ENCODE data around the gene SREBF1.

The SREBF1 gene

GRCh38 chr17:17815062-17815406 lies 21.8 kb downstream of the SREBF1 start:
- no peaks in the 10 kb centered on the region for H3K27me3 ChIP-seq (ENCODE audit: control insufficient read depth in 1 of 2, insufficient read depth in 2 of 2, low read length in 2 of 2)
- no peaks in the 10 kb centered on the region for H3K9me3 ChIP-seq (ENCODE audit: control insufficient read depth in 2 of 2, low read length in 2 of 2)
- H3K4me3 ChIP-seq (ENCODE audit: low read length in 2 of 2), result no peak overlapping the region
- peaks cover 22 to 27% of the 10 kb centered on the region in 2 donors for H3K36me3 ChIP-seq (ENCODE audit: control insufficient read depth in 2 of 2, insufficient read depth in 2 of 2, low read length in 2 of 2)
- H3K27ac ChIP-seq (ENCODE audit: low read length), result peak overlapping the region; percentile 18
- H3K4me1 ChIP-seq (ENCODE audit: control insufficient read depth, insufficient read depth, low read length), result peaks cover 59% of the 10 kb centered on the region
- no peak overlapping the region for H3K9ac ChIP-seq (ENCODE audit: low read length in 2 of 2)

- Histone ChIP-seq H3K27ac (ENCODE audit: low read length) (peak overlapping the region; percentile 18), H3K9me3 (ENCODE audit: control insufficient read depth in 2 of 2, low read length in 2 of 2) (no peaks in the 10 kb centered on the region), H3K27me3 (ENCODE audit: control insufficient read depth in 1 of 2, insufficient read depth in 2 of 2, low read length in 2 of 2) (no peaks in the 10 kb centered on the region), H3K36me3 (ENCODE audit: control insufficient read depth in 2 of 2, insufficient read depth in 2 of 2, low read length in 2 of 2) (peaks cover 19 to 27% of the 10 kb centered on the region in 2 donors), H3K4me3 (ENCODE audit: low read length in 2 of 2) (no peak overlapping the region), H3K9ac (ENCODE audit: low read length in 2 of 2) (no peak overlapping the region), H3K4me1 (ENCODE audit: control insufficient read depth, insufficient read depth, low read length) (peaks cover 58% of the 10 kb centered on the region)
These were observed 22.4 kb downstream of the SREBF1 start for GRCh38 chr17:17814162-17815061.

DNA sequence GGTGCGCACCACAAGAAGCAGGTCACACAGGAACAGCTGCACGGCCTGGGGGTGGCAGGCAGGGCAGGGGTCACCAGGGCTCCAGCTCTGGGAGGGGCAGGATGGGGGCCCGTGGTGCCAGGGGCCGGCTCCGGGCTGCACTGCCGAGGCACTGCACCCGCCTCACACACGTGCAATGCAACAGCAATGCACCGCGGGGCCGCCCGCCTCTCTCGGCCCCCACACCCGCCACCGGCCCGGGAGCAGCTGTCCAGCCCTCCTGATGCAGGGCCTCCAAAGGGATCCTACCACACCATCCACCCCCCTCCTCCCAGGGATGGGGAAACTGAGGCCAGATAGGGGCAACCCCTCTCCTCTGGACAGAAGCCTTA lies 23.1 kb downstream of the SREBF1 start:
- Histone ChIP-seq H3K9ac (ENCODE audit: low read length in 2 of 2) (no peak overlapping the region), H3K27me3 (ENCODE audit: control insufficient read depth in 1 of 2, insufficient read depth in 2 of 2, low read length in 2 of 2) (no peaks in the 10 kb centered on the region), H3K4me3 (ENCODE audit: low read length in 2 of 2) (no peak overlapping the region), H3K27ac (ENCODE audit: low read length) (peak overlapping the region; percentile 18), H3K9me3 (ENCODE audit: control insufficient read depth in 2 of 2, low read length in 2 of 2) (no peaks in the 10 kb centered on the region), H3K4me1 (ENCODE audit: control insufficient read depth, insufficient read depth, low read length) (peaks cover 55% of the 10 kb centered on the region), H3K36me3 (ENCODE audit: control insufficient read depth in 2 of 2, insufficient read depth in 2 of 2, low read length in 2 of 2) (peaks cover 15 to 22% of the 10 kb centered on the region in 2 donors)

DNA sequence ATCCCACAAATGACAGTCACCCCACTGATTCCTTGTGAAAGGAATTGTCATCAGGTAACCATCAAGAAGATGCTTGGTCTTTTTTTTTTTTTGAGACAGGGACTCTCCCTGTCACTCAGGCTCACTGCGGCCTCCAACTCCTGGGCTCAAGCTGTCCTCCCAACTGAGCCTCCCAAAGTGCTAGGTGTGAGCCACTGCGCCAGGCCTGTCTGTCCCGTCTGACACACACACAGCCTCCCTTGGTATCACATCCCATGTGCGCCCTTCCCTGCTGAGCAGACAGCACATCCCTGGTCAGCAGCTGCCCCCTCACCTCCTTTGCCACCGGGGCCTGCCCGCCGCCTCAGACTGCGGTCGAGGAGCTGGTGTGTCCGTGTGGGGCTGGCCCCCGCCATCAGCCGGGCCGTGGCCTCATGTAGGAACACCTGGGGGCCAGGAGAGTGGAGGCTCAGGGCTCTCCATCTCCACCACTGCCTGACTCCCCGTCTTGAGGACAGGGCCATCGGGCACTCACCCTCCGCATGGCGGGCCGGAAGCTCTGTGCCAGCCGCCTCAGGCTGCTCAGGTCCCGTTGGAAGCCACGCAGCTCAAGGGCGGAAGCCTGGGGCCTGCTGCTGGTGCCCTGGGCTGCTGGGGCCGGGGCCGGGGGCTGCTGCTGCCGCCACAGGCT lies 23.6 kb downstream of the SREBF1 start:
- H3K27ac ChIP-seq (ENCODE audit: low read length), result no peak overlapping the region
- H3K9ac ChIP-seq (ENCODE audit: low read length in 2 of 2), result no peak overlapping the region
- H3K4me1 ChIP-seq (ENCODE audit: control insufficient read depth, insufficient read depth, low read length), result peaks cover 56% of the 10 kb centered on the region
- no peak overlapping the region for H3K4me3 ChIP-seq (ENCODE audit: low read length in 2 of 2)
- no peaks in the 10 kb centered on the region for H3K27me3 ChIP-seq (ENCODE audit: control insufficient read depth in 1 of 2, insufficient read depth in 2 of 2, low read length in 2 of 2)
- no peaks in the 10 kb centered on the region for H3K9me3 ChIP-seq (ENCODE audit: control insufficient read depth in 2 of 2, low read length in 2 of 2)
- peaks cover 11 to 17% of the 10 kb centered on the region in 2 donors for H3K36me3 ChIP-seq (ENCODE audit: control insufficient read depth in 2 of 2, insufficient read depth in 2 of 2, low read length in 2 of 2)

- H3K27me3 ChIP-seq (ENCODE audit: control insufficient read depth in 1 of 2, insufficient read depth in 2 of 2, low read length in 2 of 2), result no peaks in the 10 kb centered on the region
- H3K36me3 ChIP-seq (ENCODE audit: control insufficient read depth in 2 of 2, insufficient read depth in 2 of 2, low read length in 2 of 2), result peaks cover 14 to 16% of the 10 kb centered on the region in 2 donors
- peaks cover 56% of the 10 kb centered on the region for H3K4me1 ChIP-seq (ENCODE audit: control insufficient read depth, insufficient read depth, low read length)
- H3K9ac ChIP-seq (ENCODE audit: low read length in 2 of 2), result no peak overlapping the region
- H3K27ac ChIP-seq (ENCODE audit: low read length), result no peak overlapping the region
- no peak overlapping the region for H3K4me3 ChIP-seq (ENCODE audit: low read length in 2 of 2)
- no peaks in the 10 kb centered on the region for H3K9me3 ChIP-seq (ENCODE audit: control insufficient read depth in 2 of 2, low read length in 2 of 2)
These were observed 24.4 kb downstream of the SREBF1 start for GRCh38 chr17:17812211-17813054.

DNA sequence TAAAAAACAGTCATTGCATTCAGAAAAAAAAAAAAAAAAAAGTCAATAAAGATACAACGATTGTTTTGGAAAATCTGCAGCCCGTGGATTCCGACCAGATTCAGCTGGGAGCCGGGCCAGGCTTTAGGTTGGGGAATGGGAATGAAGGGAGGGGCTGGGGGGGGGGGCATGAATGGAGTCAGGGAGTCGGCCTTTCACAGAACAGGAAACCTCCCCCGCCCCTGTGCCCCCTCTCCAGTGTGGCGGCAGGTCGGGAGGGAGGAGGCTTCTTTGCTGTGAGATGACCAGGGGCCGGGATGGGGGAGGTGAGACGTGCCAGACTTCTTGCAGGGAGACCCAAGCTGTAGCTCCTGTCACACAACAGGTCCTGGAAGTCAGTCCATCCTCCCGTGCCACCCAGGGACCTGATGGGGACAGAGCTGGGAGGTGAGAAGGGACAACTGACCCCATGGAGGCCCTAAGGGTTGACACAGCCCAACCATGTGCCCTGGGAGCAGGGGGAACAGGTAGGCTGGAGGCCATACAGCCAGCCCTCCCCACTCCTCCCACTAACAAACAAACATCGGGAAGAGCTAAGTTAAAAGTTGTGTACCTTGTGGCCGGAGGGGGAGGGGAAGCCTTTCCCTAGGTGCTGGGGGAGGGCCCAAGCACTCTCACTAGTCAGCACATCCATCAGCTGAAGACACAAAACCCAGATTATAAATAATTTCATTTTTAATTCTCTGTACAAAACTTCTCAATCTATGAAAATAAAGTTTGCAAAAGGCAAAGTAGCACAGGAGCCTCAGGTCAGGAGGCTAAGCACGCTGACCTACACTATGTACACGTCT lies 25.2 kb downstream of the SREBF1 start:
- H3K4me1 ChIP-seq (ENCODE audit: control insufficient read depth, insufficient read depth, low read length), result peaks cover 58% of the 10 kb centered on the region
- no peaks in the 10 kb centered on the region for H3K27me3 ChIP-seq (ENCODE audit: control insufficient read depth in 1 of 2, insufficient read depth in 2 of 2, low read length in 2 of 2)
- peaks cover 14 to 16% of the 10 kb centered on the region in 2 donors for H3K36me3 ChIP-seq (ENCODE audit: control insufficient read depth in 2 of 2, insufficient read depth in 2 of 2, low read length in 2 of 2)
- no peak overlapping the region for H3K27ac ChIP-seq (ENCODE audit: low read length)
- H3K4me3 ChIP-seq (ENCODE audit: low read length in 2 of 2), result no peak overlapping the region
- no peak overlapping the region for H3K9ac ChIP-seq (ENCODE audit: low read length in 2 of 2)
- H3K9me3 ChIP-seq (ENCODE audit: control insufficient read depth in 2 of 2, low read length in 2 of 2), result no peaks in the 10 kb centered on the region

DNA sequence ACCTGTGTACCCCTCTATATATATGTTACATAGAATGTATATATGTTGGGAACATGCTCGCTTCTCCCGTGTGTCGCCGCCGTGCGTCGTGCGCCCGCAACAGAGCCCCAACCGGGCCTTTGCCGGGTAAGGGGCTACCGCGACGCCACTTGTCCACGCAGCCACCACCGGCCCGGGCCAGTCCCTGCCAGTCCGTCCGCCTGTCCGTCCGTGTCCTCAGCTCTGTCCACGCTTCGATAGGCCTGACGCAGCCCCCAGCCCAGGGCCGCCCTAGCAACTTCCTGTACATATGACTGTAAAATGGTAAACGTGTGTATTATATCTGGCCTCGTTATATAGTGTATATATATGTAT lies 25.9 kb downstream of the SREBF1 start:
- peak overlapping the region; percentile 60 for H3K27ac ChIP-seq (ENCODE audit: low read length)
- H3K27me3 ChIP-seq (ENCODE audit: control insufficient read depth in 1 of 2, insufficient read depth in 2 of 2, low read length in 2 of 2), result no peaks in the 10 kb centered on the region
- H3K9ac ChIP-seq (ENCODE audit: low read length in 2 of 2), result no peak overlapping the region
- H3K4me1 ChIP-seq (ENCODE audit: control insufficient read depth, insufficient read depth, low read length), result peaks cover 62% of the 10 kb centered on the region
- H3K4me3 ChIP-seq (ENCODE audit: low read length in 2 of 2), result peak overlapping the region in 1 of 2 donors; percentile 67
- peaks cover 16 to 19% of the 10 kb centered on the region in 2 donors for H3K36me3 ChIP-seq (ENCODE audit: control insufficient read depth in 2 of 2, insufficient read depth in 2 of 2, low read length in 2 of 2)
- no peaks in the 10 kb centered on the region for H3K9me3 ChIP-seq (ENCODE audit: control insufficient read depth in 2 of 2, low read length in 2 of 2)

DNA sequence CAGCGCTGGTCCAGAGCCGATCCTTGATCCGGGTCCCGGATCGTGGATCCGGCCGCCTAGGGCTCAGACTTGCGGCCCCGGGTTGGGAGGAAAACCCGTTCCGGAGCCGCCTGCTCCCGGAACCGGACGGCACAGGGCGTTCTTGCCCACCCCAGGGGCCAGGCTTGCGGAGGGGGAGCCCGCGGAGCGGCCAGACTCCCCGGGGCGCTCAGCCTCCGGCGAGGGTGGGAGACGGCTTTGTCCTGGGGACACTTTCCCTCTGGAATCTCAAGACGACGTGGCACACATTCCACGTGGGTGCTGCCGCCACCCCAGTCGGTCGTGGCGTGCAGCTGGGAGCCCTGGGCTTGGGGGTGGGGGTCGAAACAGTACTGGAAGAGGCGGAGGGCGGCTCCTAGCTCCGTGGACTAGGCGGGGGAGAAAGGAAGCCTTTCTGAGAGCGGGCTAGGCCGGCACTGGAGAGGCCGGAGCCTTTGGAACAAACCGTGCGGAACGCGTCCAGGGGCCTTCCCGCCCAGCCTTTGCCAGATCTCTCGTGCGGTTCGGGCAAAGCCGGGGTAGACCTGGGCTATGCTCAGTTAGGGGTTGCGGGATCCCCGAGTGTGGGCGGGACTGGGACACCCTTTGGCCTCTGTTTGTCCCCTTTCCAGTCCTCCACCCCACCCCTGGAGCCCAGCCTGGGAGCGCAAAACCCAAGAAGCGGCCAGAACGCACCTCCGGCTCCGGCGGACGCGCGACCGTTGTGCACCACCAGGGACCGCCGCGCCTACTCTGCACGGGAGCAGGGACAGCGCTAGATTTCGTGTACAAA lies 26.5 kb downstream of the SREBF1 start:
- peak overlapping the region; percentile 60 for H3K27ac ChIP-seq (ENCODE audit: low read length)
- H3K27me3 ChIP-seq (ENCODE audit: control insufficient read depth in 1 of 2, insufficient read depth in 2 of 2, low read length in 2 of 2), result no peaks in the 10 kb centered on the region
- no peaks in the 10 kb centered on the region for H3K9me3 ChIP-seq (ENCODE audit: control insufficient read depth in 2 of 2, low read length in 2 of 2)
- peak overlapping the region; percentile 23 to 29 for H3K9ac ChIP-seq (ENCODE audit: low read length in 2 of 2)
- H3K4me1 ChIP-seq (ENCODE audit: control insufficient read depth, insufficient read depth, low read length), result peaks cover 56% of the 10 kb centered on the region
- peaks cover 16 to 21% of the 10 kb centered on the region in 2 donors for H3K36me3 ChIP-seq (ENCODE audit: control insufficient read depth in 2 of 2, insufficient read depth in 2 of 2, low read length in 2 of 2)
- H3K4me3 ChIP-seq (ENCODE audit: low read length in 2 of 2), result peak overlapping the region in 1 of 2 donors; percentile 67

DNA sequence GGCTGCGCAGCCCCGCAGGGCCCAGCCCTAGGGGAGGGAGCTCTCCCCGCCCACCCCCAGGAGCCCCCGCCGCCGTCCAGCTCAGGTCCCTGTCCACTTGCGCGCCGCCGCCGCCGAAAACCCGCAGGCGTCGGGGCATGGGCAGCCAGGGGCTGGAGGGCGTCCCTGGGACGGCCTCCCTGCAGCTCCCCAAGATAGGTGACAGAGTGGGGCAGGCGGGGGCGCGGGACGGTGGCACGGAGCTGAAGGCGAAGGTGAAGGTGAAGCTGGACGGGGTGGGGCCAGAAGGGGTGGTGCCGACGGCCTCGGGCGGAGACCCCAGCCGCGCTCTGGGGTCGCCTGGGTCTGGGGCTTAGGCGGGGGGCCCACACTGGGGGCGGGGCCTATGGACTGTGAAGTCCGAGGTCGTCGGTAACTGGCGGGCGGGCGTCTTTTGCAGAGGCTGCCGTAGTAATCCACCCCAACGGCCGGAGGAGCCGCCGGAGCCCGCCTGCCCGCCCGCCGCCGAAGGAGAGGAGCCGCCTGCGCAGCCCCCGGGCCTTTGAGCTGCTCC lies 27.2 kb downstream of the SREBF1 start:
- Histone ChIP-seq H3K9ac (ENCODE audit: low read length in 2 of 2) (no peak overlapping the region), H3K36me3 (ENCODE audit: control insufficient read depth in 2 of 2, insufficient read depth in 2 of 2, low read length in 2 of 2) (peaks cover 11 to 22% of the 10 kb centered on the region in 2 donors), H3K27me3 (ENCODE audit: control insufficient read depth in 1 of 2, insufficient read depth in 2 of 2, low read length in 2 of 2) (no peaks in the 10 kb centered on the region), H3K27ac (ENCODE audit: low read length) (peak overlapping the region; percentile 60), H3K9me3 (ENCODE audit: control insufficient read depth in 2 of 2, low read length in 2 of 2) (no peaks in the 10 kb centered on the region), H3K4me1 (ENCODE audit: control insufficient read depth, insufficient read depth, low read length) (peaks cover 49% of the 10 kb centered on the region), H3K4me3 (ENCODE audit: low read length in 2 of 2) (peak overlapping the region in 1 of 2 donors; percentile 67)
